ENCODE measurements around the gene GID4.

The GID4 gene

DNA sequence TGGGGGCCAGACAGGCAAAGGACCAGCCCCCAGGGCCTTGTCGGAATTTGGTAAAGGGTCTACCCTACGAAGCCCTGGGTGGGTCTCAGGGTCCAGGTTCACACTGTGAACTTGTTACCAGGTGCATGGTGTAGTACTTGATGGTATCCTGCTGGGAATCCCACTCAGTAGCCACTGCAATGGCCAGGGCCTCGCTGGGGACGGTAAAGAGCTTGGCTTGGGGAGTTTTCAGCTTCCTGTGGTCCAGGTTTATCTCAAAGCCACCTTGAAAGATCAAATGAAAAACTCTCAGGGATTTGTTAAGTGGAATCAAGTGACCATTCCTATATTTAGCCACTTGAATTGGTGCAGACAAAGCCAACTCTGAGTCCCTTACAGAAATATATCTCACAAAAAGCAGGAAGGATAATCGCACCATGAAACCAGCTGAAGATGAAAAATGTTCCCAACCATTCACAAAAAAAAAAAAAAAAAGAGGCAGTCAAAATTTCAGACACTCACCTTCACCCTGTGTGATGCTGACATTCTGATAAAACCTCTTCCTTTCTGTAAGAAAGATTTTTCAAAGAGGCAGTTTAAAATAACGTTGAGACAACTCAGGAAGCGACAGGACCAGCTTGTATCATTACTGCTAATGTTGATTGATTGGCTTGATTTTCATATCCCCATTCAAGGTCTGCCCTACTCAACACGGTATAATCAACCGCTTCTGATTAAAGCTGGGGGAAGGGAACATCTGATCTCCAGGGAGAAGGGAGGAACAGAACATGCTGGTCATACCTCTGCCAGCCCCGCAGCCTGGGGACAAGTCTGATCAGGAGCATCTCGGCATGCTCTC, 10.9 kb upstream of the GID4 start:
- H3K27ac ChIP-seq (ENCODE audit: low read depth, low read length), result no peak overlapping the region
- H3K4me3 ChIP-seq (ENCODE audit: low read depth in 1 of 2, low read length in 2 of 2), result no peak overlapping the region
- H3K36me3 ChIP-seq (ENCODE audit: control insufficient read depth in 1 of 2, insufficient read depth in 2 of 2, low read length in 2 of 2), result peaks cover 6 to 37% of the 10 kb centered on the region in 2 donors
- H3K9me3 ChIP-seq (ENCODE audit: control insufficient read depth in 1 of 2, low read length in 2 of 2), result no peaks in the 10 kb centered on the region
- peaks cover 0 to 2% of the 10 kb centered on the region in 2 donors for H3K4me1 ChIP-seq (ENCODE audit: control insufficient read depth in 1 of 2, insufficient read depth in 2 of 2, low read length in 2 of 2)
- H3K9ac ChIP-seq (ENCODE audit: low read depth in 1 of 2, low read length in 2 of 2), result no peak overlapping the region
- H3K27me3 ChIP-seq (ENCODE audit: control insufficient read depth in 1 of 2, insufficient read depth in 2 of 2, low read length in 2 of 2), result no peaks in the 10 kb centered on the region

DNA sequence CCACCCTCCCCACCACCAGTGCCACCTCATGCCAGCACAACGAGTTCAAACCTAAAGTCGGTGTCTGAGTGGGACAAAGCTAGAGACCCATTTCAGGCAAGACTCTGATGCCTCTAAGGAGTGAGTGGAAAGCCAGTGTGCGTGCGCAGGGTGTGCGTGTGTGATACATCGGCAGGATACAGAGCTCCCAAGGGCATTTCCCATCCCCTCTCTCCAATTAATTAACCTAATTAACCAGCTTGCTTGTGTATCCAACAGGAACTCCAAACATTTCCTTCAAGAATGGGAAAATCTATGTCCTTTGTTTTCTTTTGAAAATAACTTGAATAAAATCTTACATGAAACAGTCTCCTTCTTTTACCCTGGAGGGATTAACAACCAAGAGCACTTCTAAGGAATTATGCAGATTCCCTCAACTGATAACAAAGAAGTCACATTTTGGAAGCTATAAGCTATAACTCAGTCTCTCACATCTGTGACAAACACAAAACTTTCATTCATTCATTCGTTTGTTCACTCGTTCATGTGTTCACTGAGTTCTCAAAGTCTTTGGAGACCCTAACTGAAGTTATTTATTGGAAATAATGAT, 10.2 kb upstream of the GID4 start:
- H3K27me3 ChIP-seq (ENCODE audit: control insufficient read depth in 1 of 2, insufficient read depth in 2 of 2, low read length in 2 of 2), result no peaks in the 10 kb centered on the region
- H3K27ac ChIP-seq (ENCODE audit: low read depth, low read length), result no peak overlapping the region
- no peak overlapping the region for H3K9ac ChIP-seq (ENCODE audit: low read depth in 1 of 2, low read length in 2 of 2)
- peaks cover 0 to 3% of the 10 kb centered on the region in 2 donors for H3K4me1 ChIP-seq (ENCODE audit: control insufficient read depth in 1 of 2, insufficient read depth in 2 of 2, low read length in 2 of 2)
- H3K9me3 ChIP-seq (ENCODE audit: control insufficient read depth in 1 of 2, low read length in 2 of 2), result no peaks in the 10 kb centered on the region
- peaks cover 6 to 34% of the 10 kb centered on the region in 2 donors for H3K36me3 ChIP-seq (ENCODE audit: control insufficient read depth in 1 of 2, insufficient read depth in 2 of 2, low read length in 2 of 2)
- no peak overlapping the region for H3K4me3 ChIP-seq (ENCODE audit: low read depth in 1 of 2, low read length in 2 of 2)

DNA sequence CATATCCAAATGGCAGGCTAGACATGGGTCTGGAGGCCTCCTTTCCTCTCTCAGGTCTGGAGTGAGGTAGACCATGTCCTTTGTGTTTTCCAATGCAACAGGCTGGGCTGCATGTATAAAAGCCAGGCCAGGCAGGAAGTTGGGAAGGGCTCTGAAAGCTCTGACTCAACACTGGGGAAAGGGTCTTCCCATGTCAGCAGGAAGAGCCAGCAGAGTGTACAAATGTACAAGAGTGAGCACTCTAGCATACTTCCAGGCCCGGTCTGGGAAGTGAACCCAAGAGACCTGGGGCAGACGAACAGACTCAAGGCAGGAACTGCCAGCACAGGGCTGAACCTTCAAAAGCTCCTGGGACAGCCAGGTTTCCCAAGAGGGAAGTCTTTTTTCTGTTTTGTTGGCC, 7.3 kb upstream of the GID4 start:
- Histone ChIP-seq H3K36me3 (ENCODE audit: control insufficient read depth in 1 of 2, insufficient read depth in 2 of 2, low read length in 2 of 2) (peaks cover 0 to 14% of the 10 kb centered on the region in 2 donors), H3K27me3 (ENCODE audit: control insufficient read depth in 1 of 2, insufficient read depth in 2 of 2, low read length in 2 of 2) (no peaks in the 10 kb centered on the region), H3K27ac (ENCODE audit: low read depth, low read length) (no peak overlapping the region), H3K9me3 (ENCODE audit: control insufficient read depth in 1 of 2, low read length in 2 of 2) (no peaks in the 10 kb centered on the region), H3K4me3 (ENCODE audit: low read depth in 1 of 2, low read length in 2 of 2) (no peak overlapping the region), H3K4me1 (ENCODE audit: control insufficient read depth in 1 of 2, insufficient read depth in 2 of 2, low read length in 2 of 2) (peaks cover 3 to 4% of the 10 kb centered on the region in 2 donors), H3K9ac (ENCODE audit: low read depth in 1 of 2, low read length in 2 of 2) (no peak overlapping the region)

DNA sequence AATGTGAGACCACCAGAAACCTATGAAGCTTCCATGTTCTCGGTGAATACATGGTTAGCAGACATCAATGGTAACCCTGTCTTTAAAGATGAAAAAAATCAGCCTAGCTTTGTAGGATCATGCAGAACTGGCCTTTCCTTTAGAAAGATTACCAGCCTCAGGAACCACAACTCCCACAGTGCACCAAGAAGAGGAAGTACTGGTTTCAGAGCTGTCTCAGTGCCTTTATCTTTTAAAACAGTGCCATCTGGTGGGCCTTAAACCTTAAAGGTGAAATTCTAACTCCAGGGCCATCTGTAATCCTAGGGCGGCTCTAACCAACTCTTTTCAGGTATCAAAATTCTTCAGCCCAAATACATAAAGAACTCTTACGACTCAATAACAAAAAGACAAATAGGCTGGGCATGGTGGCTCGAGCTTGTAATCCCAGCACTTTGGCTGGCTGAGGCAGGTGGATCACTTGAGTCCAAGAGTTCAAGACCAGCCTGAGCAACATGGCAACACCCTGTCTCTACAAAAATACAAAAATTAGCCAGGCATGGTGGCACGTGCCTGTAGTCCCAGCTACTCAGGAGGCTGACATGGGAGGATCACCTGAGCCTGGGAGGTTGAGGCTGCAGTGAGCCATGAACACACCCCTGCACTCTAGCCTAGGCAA, 5.6 kb upstream of the GID4 start:
- Histone ChIP-seq H3K27me3 (ENCODE audit: control insufficient read depth in 1 of 2, insufficient read depth in 2 of 2, low read length in 2 of 2) (no peaks in the 10 kb centered on the region), H3K36me3 (ENCODE audit: control insufficient read depth in 1 of 2, insufficient read depth in 2 of 2, low read length in 2 of 2) (peaks cover 0 to 4% of the 10 kb centered on the region in 2 donors), H3K9me3 (ENCODE audit: control insufficient read depth in 1 of 2, low read length in 2 of 2) (no peaks in the 10 kb centered on the region), H3K27ac (ENCODE audit: low read depth, low read length) (no peak overlapping the region), H3K4me1 (ENCODE audit: control insufficient read depth in 1 of 2, insufficient read depth in 2 of 2, low read length in 2 of 2) (peaks cover 14 to 16% of the 10 kb centered on the region in 2 donors), H3K4me3 (ENCODE audit: low read depth in 1 of 2, low read length in 2 of 2) (no peak overlapping the region), H3K9ac (ENCODE audit: low read depth in 1 of 2, low read length in 2 of 2) (no peak overlapping the region)

DNA sequence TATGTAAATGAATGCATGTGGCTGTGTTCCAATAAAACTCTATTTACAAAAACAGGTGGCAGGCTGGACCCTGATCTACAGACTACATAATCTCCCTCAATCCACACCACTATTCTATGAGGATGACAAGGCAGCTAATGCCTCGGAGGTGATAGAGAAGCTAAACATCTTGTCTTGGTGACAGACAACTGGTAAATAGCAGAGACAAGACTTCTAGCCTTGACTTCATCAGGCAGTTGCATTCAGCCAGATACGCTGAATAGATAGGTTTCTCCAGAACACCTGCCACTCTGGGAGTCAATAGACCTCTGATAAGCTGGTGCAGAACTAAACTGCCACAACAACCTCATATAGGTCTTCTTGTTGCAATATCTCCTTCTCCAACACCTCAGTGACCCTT, 3.5 kb upstream of the GID4 start:
- Histone ChIP-seq H3K27me3 (ENCODE audit: control insufficient read depth in 1 of 2, insufficient read depth in 2 of 2, low read length in 2 of 2) (no peaks in the 10 kb centered on the region), H3K4me3 (ENCODE audit: low read depth in 1 of 2, low read length in 2 of 2) (no peak overlapping the region), H3K9ac (ENCODE audit: low read depth in 1 of 2, low read length in 2 of 2) (no peak overlapping the region), H3K27ac (ENCODE audit: low read depth, low read length) (no peak overlapping the region), H3K9me3 (ENCODE audit: control insufficient read depth in 1 of 2, low read length in 2 of 2) (no peaks in the 10 kb centered on the region), H3K4me1 (ENCODE audit: control insufficient read depth in 1 of 2, insufficient read depth in 2 of 2, low read length in 2 of 2) (peaks cover 20 to 24% of the 10 kb centered on the region in 2 donors), H3K36me3 (ENCODE audit: control insufficient read depth in 1 of 2, insufficient read depth in 2 of 2, low read length in 2 of 2) (no peaks in the 10 kb centered on the region)

DNA sequence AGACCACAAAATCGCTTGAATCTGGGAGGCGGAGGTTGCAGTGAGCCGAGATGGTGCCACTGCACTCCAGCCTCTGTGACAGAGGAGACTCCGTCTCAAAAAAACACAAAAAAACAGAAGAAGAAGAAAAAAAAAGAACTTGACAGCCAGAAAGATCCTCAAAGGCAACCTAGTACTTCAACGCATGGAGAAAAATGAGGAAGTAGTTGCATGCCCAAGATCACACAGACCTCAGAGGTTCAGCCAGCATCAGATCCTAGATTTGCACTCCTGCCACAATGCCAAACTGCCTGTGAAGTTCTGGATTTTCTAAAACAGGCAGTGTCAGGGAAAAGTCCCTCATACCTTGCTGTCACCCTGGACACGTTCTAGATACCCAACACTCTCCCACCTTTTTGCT, 1.7 kb upstream of the GID4 start:
- no peak overlapping the region for H3K27ac ChIP-seq (ENCODE audit: low read depth, low read length)
- peaks cover 24 to 26% of the 10 kb centered on the region in 2 donors for H3K4me1 ChIP-seq (ENCODE audit: control insufficient read depth in 1 of 2, insufficient read depth in 2 of 2, low read length in 2 of 2)
- H3K36me3 ChIP-seq (ENCODE audit: control insufficient read depth in 1 of 2, insufficient read depth in 2 of 2, low read length in 2 of 2), result no peaks in the 10 kb centered on the region
- H3K9ac ChIP-seq (ENCODE audit: low read depth in 1 of 2, low read length in 2 of 2), result peak overlapping the region in 1 of 2 donors; percentile 13
- no peaks in the 10 kb centered on the region for H3K9me3 ChIP-seq (ENCODE audit: control insufficient read depth in 1 of 2, low read length in 2 of 2)
- H3K27me3 ChIP-seq (ENCODE audit: control insufficient read depth in 1 of 2, insufficient read depth in 2 of 2, low read length in 2 of 2), result no peaks in the 10 kb centered on the region
- H3K4me3 ChIP-seq (ENCODE audit: low read depth in 1 of 2, low read length in 2 of 2), result peak overlapping the region; percentile 18 to 95

DNA sequence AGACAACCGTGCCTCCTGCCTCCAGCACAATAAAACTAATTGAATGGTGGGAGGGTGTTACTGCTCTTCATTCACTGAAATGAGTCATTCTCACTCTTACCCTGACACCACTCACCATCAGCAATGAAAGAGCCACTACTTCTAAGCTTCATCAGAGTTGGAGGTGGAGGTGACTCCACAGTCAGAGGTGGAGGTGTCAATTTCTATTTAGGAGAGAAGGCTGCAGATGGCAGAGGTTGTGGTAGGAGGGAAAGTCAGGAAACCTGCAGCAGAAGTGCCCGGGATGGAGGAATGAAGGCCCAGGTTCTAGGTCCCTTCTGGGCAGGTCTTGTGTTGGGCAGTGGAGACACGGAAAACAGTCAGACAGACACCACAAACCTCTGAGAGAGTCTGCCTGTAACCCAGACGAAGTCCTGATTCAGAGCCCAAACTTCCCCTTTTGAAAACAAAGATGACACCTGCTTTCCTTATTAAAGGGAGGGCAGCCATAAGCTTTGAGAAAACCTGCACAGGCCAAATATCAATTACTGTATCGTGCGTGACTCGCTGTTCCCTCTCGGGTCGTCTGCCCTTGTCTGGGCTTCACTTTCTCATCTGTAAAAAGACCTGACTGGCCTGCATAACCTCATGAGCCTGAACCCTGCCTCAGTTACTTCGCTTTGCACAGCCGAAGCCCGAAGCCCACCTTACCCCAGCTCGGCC, 908 bp upstream of the GID4 start:
- H3K9me3 ChIP-seq (ENCODE audit: control insufficient read depth in 1 of 2, low read length in 2 of 2), result no peaks in the 10 kb centered on the region
- no peak overlapping the region for H3K27ac ChIP-seq (ENCODE audit: low read depth, low read length)
- peaks cover 23 to 26% of the 10 kb centered on the region in 2 donors for H3K4me1 ChIP-seq (ENCODE audit: control insufficient read depth in 1 of 2, insufficient read depth in 2 of 2, low read length in 2 of 2)
- H3K27me3 ChIP-seq (ENCODE audit: control insufficient read depth in 1 of 2, insufficient read depth in 2 of 2, low read length in 2 of 2), result no peaks in the 10 kb centered on the region
- peak overlapping the region; percentile 75 to 85 for H3K9ac ChIP-seq (ENCODE audit: low read depth in 1 of 2, low read length in 2 of 2)
- no peaks in the 10 kb centered on the region for H3K36me3 ChIP-seq (ENCODE audit: control insufficient read depth in 1 of 2, insufficient read depth in 2 of 2, low read length in 2 of 2)
- H3K4me3 ChIP-seq (ENCODE audit: low read depth in 1 of 2, low read length in 2 of 2), result peak overlapping the region; percentile 95

DNA sequence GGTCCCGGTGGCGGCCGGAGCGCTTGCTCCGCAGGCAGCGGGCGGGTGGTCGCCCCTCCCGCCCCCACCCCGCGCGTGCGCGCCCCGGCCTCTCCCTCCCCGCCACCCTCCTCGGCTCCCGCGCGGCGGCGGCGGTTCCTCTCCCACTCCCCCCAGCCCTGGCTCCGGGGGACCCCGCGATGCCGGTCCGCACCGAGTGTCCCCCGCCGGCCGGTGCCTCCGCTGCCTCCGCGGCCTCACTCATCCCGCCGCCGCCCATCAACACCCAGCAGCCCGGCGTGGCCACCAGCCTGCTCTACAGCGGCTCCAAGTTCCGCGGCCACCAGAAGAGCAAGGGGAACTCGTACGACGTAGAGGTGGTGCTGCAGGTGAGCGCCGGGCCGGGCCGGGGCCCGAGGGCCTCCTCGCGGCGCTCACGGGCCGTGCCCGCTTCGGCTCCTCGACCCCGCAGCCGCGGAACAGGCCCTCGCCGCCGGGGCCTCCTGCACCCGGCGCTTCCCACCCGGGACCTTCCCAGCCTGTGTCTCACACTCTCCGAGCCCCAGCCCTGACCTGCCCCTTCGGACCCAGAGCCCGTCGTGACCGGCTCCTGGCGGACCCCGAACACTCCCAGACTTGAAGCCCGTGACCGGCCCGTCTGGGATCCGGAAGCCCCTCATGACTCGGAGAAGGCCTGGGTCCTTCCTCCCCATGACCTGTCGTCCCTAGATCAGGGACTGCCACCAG, 490 bp downstream of the GID4 start:
- Histone ChIP-seq H3K27me3 (ENCODE audit: control insufficient read depth in 1 of 2, insufficient read depth in 2 of 2, low read length in 2 of 2) (no peaks in the 10 kb centered on the region), H3K27ac (ENCODE audit: low read depth, low read length) (peak overlapping the region; percentile 54), H3K9ac (ENCODE audit: low read depth in 1 of 2, low read length in 2 of 2) (peak overlapping the region; percentile 68 to 70), H3K4me1 (ENCODE audit: control insufficient read depth in 1 of 2, insufficient read depth in 2 of 2, low read length in 2 of 2) (peaks cover 22 to 26% of the 10 kb centered on the region in 2 donors), H3K9me3 (ENCODE audit: control insufficient read depth in 1 of 2, low read length in 2 of 2) (no peaks in the 10 kb centered on the region), H3K36me3 (ENCODE audit: control insufficient read depth in 1 of 2, insufficient read depth in 2 of 2, low read length in 2 of 2) (no peaks in the 10 kb centered on the region), H3K4me3 (ENCODE audit: low read depth in 1 of 2, low read length in 2 of 2) (peak overlapping the region; percentile 95)

DNA sequence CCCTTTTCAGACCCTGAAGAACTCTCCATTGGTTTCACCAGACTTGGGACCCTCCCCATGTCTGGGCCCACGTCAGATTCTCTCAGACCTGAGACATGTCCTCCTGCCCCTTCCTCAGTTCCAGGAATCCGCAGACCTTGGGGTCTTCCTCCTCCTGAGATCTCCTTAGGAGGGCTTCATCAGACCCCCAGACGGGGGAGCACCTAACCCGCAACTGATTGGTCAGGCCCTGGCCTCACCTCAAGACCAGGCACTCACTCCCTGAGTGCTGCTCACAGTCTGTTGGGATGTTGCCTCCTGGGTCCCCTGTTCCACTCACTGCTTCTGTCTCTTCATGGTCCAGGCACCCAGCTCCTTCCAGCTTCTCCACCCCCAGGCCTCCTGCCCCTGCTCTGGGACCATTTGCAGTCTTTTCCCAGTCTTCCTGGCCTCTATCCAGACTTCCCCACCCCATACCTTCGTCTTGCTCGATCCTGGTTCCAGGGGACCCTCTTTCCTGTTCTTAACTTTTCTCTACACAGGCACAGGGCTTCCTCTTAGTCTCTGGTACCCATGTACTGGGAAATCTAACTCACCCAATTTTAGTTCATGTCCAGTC, 1.2 kb downstream of the GID4 start:
- no peak overlapping the region for H3K27ac ChIP-seq (ENCODE audit: low read depth, low read length)
- no peaks in the 10 kb centered on the region for H3K9me3 ChIP-seq (ENCODE audit: control insufficient read depth in 1 of 2, low read length in 2 of 2)
- H3K9ac ChIP-seq (ENCODE audit: low read depth in 1 of 2, low read length in 2 of 2), result peak overlapping the region; percentile 68 to 70
- peaks cover 22 to 26% of the 10 kb centered on the region in 2 donors for H3K4me1 ChIP-seq (ENCODE audit: control insufficient read depth in 1 of 2, insufficient read depth in 2 of 2, low read length in 2 of 2)
- H3K4me3 ChIP-seq (ENCODE audit: low read depth in 1 of 2, low read length in 2 of 2), result peak overlapping the region; percentile 95
- H3K36me3 ChIP-seq (ENCODE audit: control insufficient read depth in 1 of 2, insufficient read depth in 2 of 2, low read length in 2 of 2), result no peaks in the 10 kb centered on the region
- no peaks in the 10 kb centered on the region for H3K27me3 ChIP-seq (ENCODE audit: control insufficient read depth in 1 of 2, insufficient read depth in 2 of 2, low read length in 2 of 2)

Data from duodenal mucosa (tissue), 2 donors.